ENCODE results near the gene SZRD1. TPM values are rescaled to one million over a fixed set of nuclear protein-coding genes. Genes with fewer than 3 reads are reported as not detected.

SZRD1 gene
- total RNA-seq, 1 experiment from 2014 or later: 175 TPM

GRCh38 chr1:16402742-16403141 is 35.7 kb downstream of the SZRD1 start:
- H3K4me3 ChIP-seq (ENCODE audit: low read depth in 2 of 2, low read length in 2 of 2): no peak overlapping the region
- DNase-seq (ENCODE audit: low read depth, low spot score): no peak
- TF ChIP-seq TCF7L2 (IDR thresholded peaks at IDR 0.05; ENCODE audit: low read depth, low read length): no peak
- TF ChIP-seq SIN3A (IDR thresholded peaks at IDR 0.05; ENCODE audit: borderline replicate concordance, insufficient read depth, low read depth, low read length): no peak
- TF ChIP-seq REST (IDR thresholded peaks at IDR 0.05; ENCODE audit: insufficient read depth in 1 of 2, low read depth in 2 of 2, low read length in 1 of 2): no peak
- no peak for TF ChIP-seq CTCF (IDR thresholded peaks at IDR 0.05)
- TF ChIP-seq POLR2AphosphoS5 (IDR thresholded peaks at IDR 0.05; ENCODE audit: low read depth, low read length): no peak
- H3K36me3 ChIP-seq (ENCODE audit: control insufficient read depth, insufficient read depth, low read length): no peaks in the 10 kb centered on the region
- no peak for ATAC-seq
- no peak overlapping the region for H3K27ac ChIP-seq (ENCODE audit: low read length)
- no peaks in the 10 kb centered on the region for H3K4me1 ChIP-seq (ENCODE audit: control insufficient read depth, insufficient read depth, low read length)
- ChIA-PET CTCF (no interaction called here), POLR2A (interaction anchor here (0.5 kb wide), 1 partner anchor 29 kb away, joined by 9 read pairs; no protein-coding TSS in a partner anchor)
- H3K27me3 ChIP-seq (ENCODE audit: control insufficient read depth, insufficient read depth, low read length): no peaks in the 10 kb centered on the region
- in situ Hi-C loops (cut with HindIII; ENCODE audit: low pct_unique_long_range_greater_than_20kb, low sequenced_read_pairs) (no loop called here), intact Hi-C loops (cut with micrococcal nuclease; ENCODE audit: unreplicated experiment) (no loop called here)
- BruUV-seq (replicated peaks): no TSS peak
- no peaks in the 10 kb centered on the region for H3K9me3 ChIP-seq (ENCODE audit: control insufficient read depth, insufficient read depth, low read depth, low read length)

- no peaks in the 10 kb centered on the region for H3K4me1 ChIP-seq (ENCODE audit: control insufficient read depth, insufficient read depth, low read length)
- no peak overlapping the region for H3K27ac ChIP-seq (ENCODE audit: low read length)
- in situ Hi-C loops (cut with HindIII; ENCODE audit: low pct_unique_long_range_greater_than_20kb, low sequenced_read_pairs) (no loop called here), intact Hi-C loops (cut with micrococcal nuclease; ENCODE audit: unreplicated experiment) (no loop called here)
- no TSS peak for BruUV-seq (replicated peaks)
- no peaks in the 10 kb centered on the region for H3K27me3 ChIP-seq (ENCODE audit: control insufficient read depth, insufficient read depth, low read length)
- H3K9me3 ChIP-seq (ENCODE audit: control insufficient read depth, insufficient read depth, low read depth, low read length): no peaks in the 10 kb centered on the region
- no peaks in the 10 kb centered on the region for H3K36me3 ChIP-seq (ENCODE audit: control insufficient read depth, insufficient read depth, low read length)
- H3K4me3 ChIP-seq (ENCODE audit: low read depth in 2 of 2, low read length in 2 of 2): no peak overlapping the region
- TF ChIP-seq SIN3A (IDR thresholded peaks at IDR 0.05; ENCODE audit: borderline replicate concordance, insufficient read depth, low read depth, low read length) (no peak), CTCF (IDR thresholded peaks at IDR 0.05) (no peak), REST (IDR thresholded peaks at IDR 0.05; ENCODE audit: insufficient read depth in 1 of 2, low read depth in 2 of 2, low read length in 1 of 2) (no peak), TCF7L2 (IDR thresholded peaks at IDR 0.05; ENCODE audit: low read depth, low read length) (no peak), POLR2AphosphoS5 (IDR thresholded peaks at IDR 0.05; ENCODE audit: low read depth, low read length) (no peak)
- no peak for ATAC-seq
- POLR2A ChIA-PET: no interaction called here
- CTCF ChIA-PET: no interaction called here
- DNase-seq (ENCODE audit: low read depth, low spot score): no peak
Observed at GRCh38 chr1:16405441-16405840, 38.4 kb downstream of the SZRD1 start.

Measured in Panc1 (cell line).